Bronchial epithelial cell (primary cell): ENCODE data around the gene SSR4. TPM values are rescaled to one million over a fixed set of nuclear protein-coding genes. Genes with fewer than 3 reads are reported as not detected.

Experiments used
- DNase-seq: peaks from one replicate; pipeline ENCODE4 v3.0.0-alpha.2; 2010; ENCODE audit warnings: low read depth
- FAIRE-seq: peaks from 2 replicates; lab custom pipeline; 2011; peaks lifted over from hg19 to GRCh38; lab: Jason Lieb, UNC
- H3K27me3 ChIP-seq: 2 replicates; pipeline ENCODE4 v1.5.1; 2011; ENCODE audit warnings: low read length; ENCODE audit not compliant: control insufficient read depth, insufficient read depth
- H3K36me3 ChIP-seq: 2 replicates; pipeline ENCODE4 v1.5.1; 2011; ENCODE audit warnings: low read length; ENCODE audit not compliant: control insufficient read depth, insufficient read depth
- H3K4me3 ChIP-seq: 2 replicates; pipeline ENCODE4 v1.5.1; 2011; ENCODE audit warnings: mild to moderate bottlenecking, low read depth, low read length, control low read depth
- total RNA-seq: library from RNA; depleted of rRNA; stranded (reverse); fragments of >200 nt; gene quantifications from 2 replicates; pipeline ENCODE4 v1.2.1, GENCODE V29; 2014
- TF ChIP-seq, protein P1 (sequence below): IDR thresholded peaks from 2 replicates; pipeline ENCODE4 v1.5.1; 2011; ENCODE audit warnings: mild to moderate bottlenecking, moderate library complexity, low read length, control low read depth, inconsistent platforms; ENCODE audit not compliant: insufficient read depth, severe bottlenecking

SSR4 gene
- total RNA-seq, 1 donor from 2014 or later, result 136 TPM

DNA sequence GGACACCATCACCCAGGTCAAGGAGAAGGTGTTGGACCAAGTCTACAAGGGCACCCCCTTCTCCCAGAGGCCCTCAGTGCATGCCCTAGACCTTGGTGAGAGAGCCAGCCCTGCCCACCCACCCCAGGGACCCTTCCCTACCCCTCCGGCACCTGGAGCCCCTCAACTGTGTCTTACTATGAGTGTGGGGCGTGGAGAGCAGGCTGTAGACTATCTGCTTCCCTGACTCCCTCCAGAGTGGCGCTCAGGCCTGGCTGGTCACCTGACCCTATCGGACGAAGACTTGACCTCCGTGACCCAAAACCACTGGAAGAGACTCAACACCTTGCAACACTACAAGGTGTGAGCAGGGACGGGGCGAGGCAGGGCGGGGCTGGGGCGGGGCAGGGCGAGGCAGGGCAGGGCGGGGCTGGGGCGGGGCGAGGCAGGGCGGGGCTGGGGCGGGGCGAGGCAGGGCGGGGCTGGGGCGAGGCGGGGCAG, 18.3 kb upstream of the SSR4 start:
- DNase-seq (no peak), FAIRE-seq (no peak)
- H3K27me3 ChIP-seq, result no peaks in the 10 kb centered on the region
- H3K36me3 ChIP-seq, result peaks cover 5% of the 10 kb centered on the region
- H3K4me3 ChIP-seq, result no peak overlapping the region
- TF ChIP-seq, protein P1, sequence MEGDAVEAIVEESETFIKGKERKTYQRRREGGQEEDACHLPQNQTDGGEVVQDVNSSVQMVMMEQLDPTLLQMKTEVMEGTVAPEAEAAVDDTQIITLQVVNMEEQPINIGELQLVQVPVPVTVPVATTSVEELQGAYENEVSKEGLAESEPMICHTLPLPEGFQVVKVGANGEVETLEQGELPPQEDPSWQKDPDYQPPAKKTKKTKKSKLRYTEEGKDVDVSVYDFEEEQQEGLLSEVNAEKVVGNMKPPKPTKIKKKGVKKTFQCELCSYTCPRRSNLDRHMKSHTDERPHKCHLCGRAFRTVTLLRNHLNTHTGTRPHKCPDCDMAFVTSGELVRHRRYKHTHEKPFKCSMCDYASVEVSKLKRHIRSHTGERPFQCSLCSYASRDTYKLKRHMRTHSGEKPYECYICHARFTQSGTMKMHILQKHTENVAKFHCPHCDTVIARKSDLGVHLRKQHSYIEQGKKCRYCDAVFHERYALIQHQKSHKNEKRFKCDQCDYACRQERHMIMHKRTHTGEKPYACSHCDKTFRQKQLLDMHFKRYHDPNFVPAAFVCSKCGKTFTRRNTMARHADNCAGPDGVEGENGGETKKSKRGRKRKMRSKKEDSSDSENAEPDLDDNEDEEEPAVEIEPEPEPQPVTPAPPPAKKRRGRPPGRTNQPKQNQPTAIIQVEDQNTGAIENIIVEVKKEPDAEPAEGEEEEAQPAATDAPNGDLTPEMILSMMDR, result no peak

DNA sequence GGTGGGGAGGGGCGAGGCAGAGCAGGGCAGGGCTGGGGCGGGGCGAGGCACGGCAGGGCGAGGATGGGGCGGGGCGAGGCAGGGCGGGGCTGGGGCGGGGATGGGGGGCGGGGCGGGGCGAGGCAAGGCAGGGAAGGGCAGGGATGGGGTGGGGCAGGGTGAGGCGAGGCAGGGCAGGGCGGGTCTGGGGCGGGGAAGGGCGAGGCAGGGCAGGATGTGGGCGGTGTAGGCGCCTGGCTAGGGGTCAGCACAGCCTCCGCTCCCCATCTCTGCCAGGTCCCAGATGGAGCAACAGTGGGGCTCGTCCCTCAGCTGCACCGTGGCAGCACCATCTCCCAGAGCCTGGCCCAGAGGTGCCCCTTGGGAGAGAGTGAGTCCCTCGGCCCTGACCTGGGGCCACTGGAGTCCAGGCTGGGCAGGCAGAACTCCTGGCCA, 17.8 kb upstream of the SSR4 start:
- Histone ChIP-seq H3K4me3 (no peak overlapping the region), H3K36me3 (peaks cover 5% of the 10 kb centered on the region), H3K27me3 (no peaks in the 10 kb centered on the region)
- no peak for FAIRE-seq
- DNase-seq, result no peak
- TF ChIP-seq, protein P1, result no peak

DNA sequence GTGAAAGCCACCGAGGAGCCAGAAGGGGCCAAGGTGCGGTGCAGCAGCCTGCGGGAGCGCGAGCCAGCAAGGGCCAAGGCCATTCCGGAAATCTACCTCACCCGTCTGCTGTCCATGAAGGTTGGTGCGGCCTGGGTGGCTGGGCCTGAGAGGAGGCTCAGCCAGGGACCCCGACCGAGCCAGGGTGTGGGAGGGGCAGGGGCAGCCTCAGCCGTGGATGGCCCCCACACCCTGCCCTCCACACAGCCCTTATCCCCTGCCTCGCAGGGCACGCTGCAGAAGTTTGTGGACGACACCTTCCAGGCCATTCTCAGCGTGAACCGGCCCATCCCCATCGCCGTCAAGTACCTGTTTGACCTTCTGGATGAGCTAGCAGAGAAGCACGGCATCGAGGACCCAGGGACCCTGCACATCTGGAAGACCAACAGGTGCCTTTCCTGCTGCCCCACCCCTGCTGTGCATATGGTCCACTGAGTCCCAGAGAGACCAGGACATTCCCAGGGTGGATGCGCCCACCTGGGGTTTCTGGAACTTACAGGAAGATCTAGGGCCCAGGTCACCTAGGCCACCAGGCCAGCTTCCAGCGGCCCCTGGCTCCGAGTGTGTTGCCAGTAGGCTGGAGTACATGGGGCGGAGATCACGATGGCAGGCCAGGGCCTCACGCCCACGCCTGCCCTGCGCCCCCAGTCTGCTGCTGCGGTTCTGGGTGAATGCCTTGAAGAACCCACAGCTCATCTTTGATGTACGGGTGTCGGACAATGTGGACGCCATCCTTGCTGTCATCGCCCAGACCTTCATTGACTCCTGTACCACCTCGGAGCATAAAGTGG, 17.0 kb upstream of the SSR4 start:
- H3K27me3 ChIP-seq, result no peaks in the 10 kb centered on the region
- no peak for FAIRE-seq
- TF ChIP-seq, protein P1, result no peak

DNA sequence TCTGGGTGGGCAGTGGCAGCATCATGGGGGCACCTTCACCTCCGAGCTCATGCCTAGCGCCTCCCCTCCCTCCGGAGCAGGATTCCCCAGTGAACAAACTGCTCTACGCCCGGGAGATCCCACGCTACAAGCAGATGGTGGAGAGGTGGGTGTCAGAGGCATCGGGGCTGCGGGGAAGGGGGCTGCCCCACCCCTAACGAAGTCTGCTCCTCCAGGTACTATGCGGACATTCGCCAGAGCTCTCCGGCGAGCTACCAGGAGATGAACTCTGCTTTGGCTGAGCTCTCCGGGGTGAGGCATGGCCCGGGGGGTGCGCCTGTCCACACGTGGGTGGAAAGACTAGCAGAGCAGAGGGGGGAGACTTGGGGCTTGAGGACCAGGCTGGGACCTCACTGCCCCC, 16.3 kb upstream of the SSR4 start:
- peaks cover 3% of the 10 kb centered on the region for H3K36me3 ChIP-seq
- H3K27me3 ChIP-seq, result no peaks in the 10 kb centered on the region
- DNase-seq (no peak), FAIRE-seq (no peak)
- H3K4me3 ChIP-seq, result no peak overlapping the region
- TF ChIP-seq, protein P1, result no peak

More for the DNA sequence above, 17.0 kb upstream of the SSR4 start:
- DNase-seq, result no peak
- peaks cover 3% of the 10 kb centered on the region for H3K36me3 ChIP-seq
- H3K4me3 ChIP-seq, result no peak overlapping the region

DNA sequence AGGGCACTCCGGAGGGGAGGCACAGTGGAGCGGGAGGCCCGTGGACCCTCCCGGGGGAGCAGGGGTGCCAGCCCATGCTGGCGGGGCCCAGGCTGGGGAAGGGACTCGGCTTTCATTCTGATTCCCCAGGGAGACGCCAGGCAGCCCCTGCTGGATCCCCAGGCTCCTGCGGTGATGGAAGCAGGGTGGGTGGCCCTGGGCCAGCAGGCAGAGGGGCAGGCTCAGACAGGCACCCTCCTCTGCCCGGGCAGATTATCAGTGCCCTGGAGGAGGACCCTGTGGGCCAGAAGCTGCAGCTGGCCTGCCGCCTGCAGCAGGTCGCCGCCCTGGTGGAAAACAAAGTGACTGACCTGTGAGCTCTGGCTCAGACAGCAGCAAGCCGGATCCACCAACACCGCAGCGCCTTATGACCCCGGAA, 15.8 kb upstream of the SSR4 start:
- FAIRE-seq (no peak), DNase-seq (peak; percentile 51)
- Histone ChIP-seq H3K36me3 (peaks cover 2% of the 10 kb centered on the region), H3K4me3 (no peak overlapping the region), H3K27me3 (no peaks in the 10 kb centered on the region)
- TF ChIP-seq, protein P1, result peak; percentile 17
